ENCODE measurements around the gene ATG2A. TPM values are rescaled to one million over a fixed set of nuclear protein-coding genes. Genes with fewer than 3 reads are reported as not detected.

Gene ATG2A
- polyA plus RNA-seq, 10 donors = 8.1 to 13.5 (median 11.1) TPM

- no peak for DNase-seq
These were observed 7.9 kb upstream of the ATG2A start for GRCh38 chr11:64924910-64925284.

GRCh38 chr11:64923944-64924909 lies 7.2 kb upstream of the ATG2A start, which contains the start of gene PPP2R5B:
PPP2R5B (plus strand) TSS chr11:64924689; CDS start chr11:64925735, 1,046 bp downstream.
- peak; percentile 93 to 97 (median 95) for DNase-seq

- no peak for DNase-seq
These were observed 6.2 kb upstream of the ATG2A start for GRCh38 chr11:64923151-64923661.

- DNase-seq = no peak
These were observed 4.4 kb upstream of the ATG2A start for GRCh38 chr11:64921384-64921783.

DNA sequence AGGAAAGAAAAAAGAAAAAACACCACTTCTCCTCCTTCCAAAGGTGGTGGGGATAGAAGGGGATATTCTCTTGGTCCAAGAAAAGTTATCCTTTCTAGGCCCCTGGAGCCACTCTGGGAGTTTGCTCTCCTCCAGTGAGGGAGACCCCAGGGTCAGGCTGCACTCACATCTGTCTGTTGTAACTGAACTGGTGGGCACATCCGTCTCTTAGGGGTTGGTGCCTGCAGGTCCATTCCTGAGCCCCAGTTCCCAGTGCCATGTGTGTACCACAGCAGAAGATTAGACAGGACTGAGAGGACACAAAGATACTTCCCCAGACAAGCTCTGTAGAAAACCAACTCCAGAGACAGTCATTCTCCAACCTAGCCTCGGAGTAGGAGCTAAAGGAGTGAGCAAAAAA lies 3.1 kb upstream of the ATG2A start:
- DNase-seq = no peak

GRCh38 chr11:64919627-64920026 lies 2.6 kb upstream of the ATG2A start:
- no peak for DNase-seq

GRCh38 chr11:64918017-64918416 lies 1.0 kb upstream of the ATG2A start:
- peak; percentile 13 to 45 (median 25) for DNase-seq

DNA sequence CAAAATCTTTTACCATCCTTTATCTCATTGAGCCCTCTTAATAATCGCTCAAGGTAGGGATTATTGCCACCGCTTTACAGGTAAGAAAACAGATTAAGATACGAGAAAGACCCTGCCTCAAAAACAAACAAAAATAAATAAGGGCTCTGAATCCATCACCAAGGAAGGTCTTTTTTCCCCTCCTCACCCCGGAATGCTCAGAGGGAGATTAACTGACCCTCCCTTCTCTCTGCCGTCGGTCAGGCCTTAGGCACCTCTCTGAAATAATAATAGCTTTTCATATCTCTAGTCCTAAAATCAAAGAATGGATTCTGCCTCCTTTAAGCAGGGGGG lies 620 bp upstream of the ATG2A start:
- DNase-seq = peak in 1 of 3 donors; percentile 25

GRCh38 chr11:64916040-64916774 lies 802 bp downstream of the ATG2A start:
- peak in 1 of 3 donors; percentile 58 for DNase-seq

- no peak for DNase-seq
These were observed 1.6 kb downstream of the ATG2A start for GRCh38 chr11:64915376-64915887.

- DNase-seq = no peak
These were observed 2.9 kb downstream of the ATG2A start for GRCh38 chr11:64914123-64914522.

GRCh38 chr11:64913171-64913727 lies 3.8 kb downstream of the ATG2A start:
- no peak for DNase-seq

DNA sequence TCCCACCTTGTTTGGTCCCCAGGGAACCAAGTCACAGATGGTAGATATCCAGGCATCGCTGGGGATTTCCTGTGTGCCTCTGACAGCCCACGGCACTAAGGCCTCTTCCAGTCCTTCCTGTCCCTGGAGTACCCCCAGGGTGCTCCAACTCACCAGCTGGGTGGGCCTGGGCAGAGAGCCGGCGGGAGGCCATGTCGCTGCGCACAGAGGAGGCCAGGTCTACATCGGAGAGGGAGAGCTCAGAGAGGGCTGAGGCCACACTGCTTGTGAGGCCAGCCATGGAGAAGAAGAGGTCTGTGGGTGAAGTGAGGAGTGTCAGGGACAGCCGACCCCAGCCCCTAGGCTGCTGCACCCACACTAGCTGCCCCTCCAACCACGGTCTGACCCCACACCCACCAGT lies 5.3 kb downstream of the ATG2A start:
- DNase-seq = no peak

GRCh38 chr11:64911142-64911541 lies 5.9 kb downstream of the ATG2A start:
- DNase-seq = no peak

DNA sequence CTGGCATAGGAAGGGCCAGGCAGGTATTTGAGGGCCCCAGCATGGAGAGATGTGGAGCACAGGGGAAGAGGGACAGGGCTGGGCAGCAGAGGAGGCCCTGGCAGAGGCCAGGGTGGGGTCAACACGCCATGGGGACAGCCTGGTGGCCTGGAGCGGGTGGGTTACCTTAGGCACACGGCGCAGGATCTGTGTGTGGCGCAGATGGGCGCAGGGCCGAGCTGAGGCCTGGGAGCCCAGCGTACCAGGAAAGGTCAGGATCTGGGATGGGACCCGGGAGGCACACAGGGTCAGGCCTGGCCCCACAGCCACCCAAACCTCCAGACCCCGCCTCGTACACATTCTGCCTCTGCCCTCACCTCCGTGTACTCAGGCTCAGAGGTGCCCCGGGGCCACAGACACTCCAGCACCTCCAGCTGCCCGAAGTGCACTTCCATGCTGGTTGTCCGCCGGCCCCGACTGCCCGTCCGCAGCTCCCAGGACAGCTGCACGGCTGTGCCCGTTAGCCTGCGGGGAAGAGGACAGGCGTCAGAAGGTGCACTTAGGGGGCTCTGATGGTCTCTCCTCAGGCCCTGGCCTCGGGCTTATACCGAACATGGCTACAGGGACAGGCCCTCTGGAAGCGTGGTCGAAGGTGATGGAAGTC lies 6.4 kb downstream of the ATG2A start:
- no peak for DNase-seq

DNA sequence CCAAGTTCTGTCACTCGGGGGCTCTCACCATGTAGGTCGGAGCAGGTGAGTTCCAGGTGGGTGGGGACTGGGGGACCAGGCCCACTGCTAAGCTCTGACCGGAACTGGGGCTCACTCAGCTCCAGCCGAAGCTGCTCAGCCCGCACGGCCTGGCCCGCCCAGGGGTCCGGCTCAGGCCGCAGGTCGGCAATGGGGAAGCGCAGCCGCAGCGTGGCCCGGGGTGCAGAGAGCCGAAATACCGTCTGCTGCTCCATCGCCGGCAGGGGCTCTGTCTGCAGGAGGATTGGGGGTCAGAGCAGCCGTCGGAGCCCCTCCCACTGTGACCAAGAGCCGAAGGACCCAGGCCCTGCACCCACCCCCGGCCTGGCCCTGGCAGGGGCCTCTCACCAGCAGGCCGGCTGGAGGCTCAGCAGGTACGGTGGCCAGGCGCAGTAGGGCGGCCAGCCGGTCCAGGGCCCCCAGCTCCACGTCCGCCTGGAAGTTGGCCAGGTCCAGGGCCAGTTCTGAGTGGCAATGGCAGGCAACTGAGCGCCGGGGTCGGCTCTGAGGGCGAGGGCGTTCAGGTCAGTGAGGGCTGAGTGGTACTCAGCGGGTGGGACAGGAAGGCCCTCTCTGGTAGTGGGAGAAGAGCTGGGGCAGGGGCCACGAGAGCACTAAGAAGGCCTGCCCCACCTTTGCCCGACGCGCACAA lies 7.2 kb downstream of the ATG2A start:
- no peak for DNase-seq

- no peak for DNase-seq
These were observed 8.2 kb downstream of the ATG2A start for GRCh38 chr11:64908766-64909165.

- no peak for DNase-seq
These were observed 10.7 kb downstream of the ATG2A start for GRCh38 chr11:64906314-64906635.

DNA sequence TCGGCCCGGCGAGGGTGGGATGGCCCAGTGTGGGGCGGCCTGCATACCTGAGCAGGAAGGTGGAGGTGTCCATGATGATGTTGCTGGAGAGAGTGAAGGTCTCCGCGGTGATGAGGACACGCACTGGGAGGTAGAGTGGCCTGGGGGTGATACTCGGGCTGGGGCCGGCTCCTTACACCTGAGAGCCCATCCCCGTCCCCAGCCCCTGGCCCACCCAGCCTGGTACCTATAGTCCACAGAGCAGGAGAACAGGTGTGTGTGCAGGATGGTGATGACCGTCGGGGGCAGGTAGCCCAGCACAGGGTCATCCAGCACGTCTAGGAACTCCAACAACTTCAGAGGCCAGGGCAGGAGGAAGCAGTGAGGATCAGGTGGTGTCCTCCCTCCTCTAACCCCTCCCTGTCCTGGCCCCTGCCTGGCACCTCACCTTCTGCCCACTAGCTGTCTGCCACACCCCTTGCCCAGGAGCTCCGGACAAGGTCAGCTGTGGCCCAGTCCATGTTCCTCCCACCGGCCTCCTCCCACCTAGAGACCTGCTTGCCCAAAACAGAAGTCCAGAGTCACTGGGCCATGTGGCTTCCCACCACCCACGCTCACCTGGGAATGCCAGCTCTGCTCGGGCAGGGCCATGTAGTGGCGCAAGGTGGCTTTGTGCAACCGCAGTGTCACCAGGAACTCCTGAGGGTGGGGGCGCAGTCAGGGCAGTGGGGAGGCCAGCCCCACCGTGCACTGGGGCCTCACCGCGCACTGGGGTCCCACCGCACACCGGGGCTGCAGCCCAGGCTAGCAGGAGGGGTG lies 11.3 kb downstream of the ATG2A start:
- DNase-seq = no peak

DNA sequence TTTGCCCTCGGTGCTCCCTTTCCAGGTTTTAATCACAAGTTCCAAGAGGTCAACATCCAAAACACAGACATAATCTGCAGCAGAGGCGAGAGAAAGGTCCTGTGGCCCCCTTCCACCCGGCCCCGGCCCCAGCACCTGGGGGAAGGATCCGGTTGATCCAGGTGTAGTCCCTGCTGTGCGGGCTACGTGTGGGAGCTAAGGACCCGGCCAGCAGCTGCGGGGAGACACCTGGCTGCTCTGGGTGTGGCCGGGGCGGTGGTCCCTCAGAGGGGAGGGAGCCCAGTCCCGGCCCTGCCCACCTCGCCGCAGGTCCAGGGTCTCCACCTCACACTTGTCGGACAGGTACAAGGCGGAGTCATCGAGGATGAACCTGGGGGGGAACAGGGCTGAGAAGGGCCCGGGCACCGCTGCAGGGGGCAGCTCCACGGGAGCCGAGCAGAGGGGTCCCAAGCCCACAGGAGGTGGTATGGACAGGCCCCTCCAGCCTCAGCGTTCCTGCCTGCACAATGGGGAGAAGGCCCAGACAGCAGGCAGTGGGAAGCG lies 13.6 kb downstream of the ATG2A start:
- DNase-seq = no peak

Measured in muscle of back (tissue), 11 donors.